ENCODE data around the gene TUBA1C.
"Not testable (repeated sequence)": the region's sequence is repeated elsewhere in the genome, so short reads cannot be mapped to it uniquely, and the experiment has no call there.

DNA sequence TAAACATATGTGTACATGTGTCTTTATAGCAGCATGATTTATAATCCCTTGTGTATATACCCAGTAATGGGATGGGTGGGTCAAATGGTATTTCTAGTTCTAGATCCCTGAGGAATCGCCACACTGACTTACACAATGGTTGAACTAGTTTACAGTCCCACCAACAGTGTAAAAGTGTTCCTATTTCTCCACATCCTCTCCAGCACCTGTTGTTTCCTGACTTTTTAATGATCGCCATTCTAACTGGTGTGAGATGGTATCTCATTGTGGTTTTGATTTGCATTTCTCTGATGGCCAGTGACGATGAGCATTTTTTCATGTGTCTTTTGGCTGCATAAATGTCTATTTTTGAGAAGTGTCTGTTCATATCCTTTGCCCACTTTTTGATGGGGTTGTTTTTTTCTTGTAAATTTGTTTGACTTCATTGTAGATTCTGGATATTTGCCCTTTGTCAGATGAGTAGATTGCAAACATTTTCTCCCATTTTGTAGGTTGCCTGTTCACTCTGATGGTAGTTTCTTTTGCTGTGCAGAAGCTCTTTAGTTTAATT lies 45.6 kb downstream of the TUBA1C start:
- TF ChIP-seq CTCF (IDR thresholded peaks at IDR 0.05); POLR2A (IDR thresholded peaks at IDR 0.05; ENCODE audit: low read depth): not testable (repeated sequence)
